ENCODE results near the gene EEF1E1.

- TF ChIP-seq L3MBTL2 (conservative IDR thresholded peaks at IDR 0.05), result no peak
- TF ChIP-seq SUZ12 (IDR thresholded peaks at IDR 0.05), result no peak
- TF ChIP-seq BHLHE40 (IDR thresholded peaks at IDR 0.05; ENCODE audit: borderline replicate concordance), result no peak
- no peak for TF ChIP-seq ZNF384 (IDR thresholded peaks at IDR 0.05)
- no peak for TF ChIP-seq SP1 (IDR thresholded peaks at IDR 0.05)
Observed at GRCh38 chr6:8110117-8110721, 7.9 kb upstream of the EEF1E1 start.
